HepG2 (cell line): ENCODE results near the gene NPBWR2. TPM values are rescaled to one million over a fixed set of nuclear protein-coding genes. Genes with fewer than 3 reads are reported as not detected.

Experiments used
- CHD2 ChIP-seq: IDR thresholded peaks from 2 replicates; pipeline ENCODE4 v1.6.1; 2011; ENCODE audit warnings: low read depth, low read length, improper control_type of control experiment
- MEF2D ChIP-seq: sonication (generic); formaldehyde crosslinking; IDR thresholded peaks from 2 replicates; pipeline ENCODE4 v1.5.1; 2020; ENCODE audit warnings: mild to moderate bottlenecking, missing genetic modification reagents
- MEIS1 ChIP-seq: sonication (generic); formaldehyde crosslinking; IDR thresholded peaks from 2 replicates; pipeline ENCODE4 v1.9.0; 2021; ENCODE audit warnings: mild to moderate bottlenecking, missing genetic modification reagents, moderate library complexity, borderline replicate concordance
- RBAK ChIP-seq: sonication (generic); formaldehyde crosslinking; IDR thresholded peaks from 2 replicates; pipeline ENCODE4 v1.5.1; 2020; ENCODE audit warnings: mild to moderate bottlenecking, missing genetic modification reagents
- RERE ChIP-seq: IDR thresholded peaks from 2 replicates; pipeline ENCODE4 v1.6.1; 2016; ENCODE audit warnings: low read depth, missing genetic modification reagents, missing compliant biosample characterization
- TFDP1 ChIP-seq: IDR thresholded peaks from 2 replicates; pipeline ENCODE4 v1.6.1; 2016; ENCODE audit warnings: missing compliant biosample characterization, missing genetic modification reagents, borderline replicate concordance
- ZKSCAN1 ChIP-seq: fragments of 150-350 bp; IDR thresholded peaks from 2 replicates; pipeline ENCODE4 v1.6.1; 2014; ENCODE audit warnings: low read length
- ZNF317 ChIP-seq: sonication (generic); formaldehyde crosslinking; IDR thresholded peaks from 2 replicates; pipeline ENCODE4 v1.5.0; 2020; ENCODE audit warnings: mild to moderate bottlenecking, missing genetic modification reagents
- ZNF530 ChIP-seq: sonication (generic); formaldehyde crosslinking; IDR thresholded peaks from 2 replicates; pipeline ENCODE4 v1.5.0; 2020; ENCODE audit warnings: low read depth, mild to moderate bottlenecking, missing genetic modification reagents
- ZNF576 ChIP-seq: sonication (generic); formaldehyde crosslinking; IDR thresholded peaks from 2 replicates; pipeline ENCODE4 v1.4.0; 2020; ENCODE audit warnings: mild to moderate bottlenecking, missing genetic modification reagents
- ZNF790 ChIP-seq: sonication (generic); formaldehyde crosslinking; IDR thresholded peaks from 2 replicates; pipeline ENCODE4 v1.8.0; 2022; ENCODE audit warnings: missing genetic modification reagents, mild to moderate bottlenecking, borderline replicate concordance
- ZSCAN30 ChIP-seq: sonication (generic); formaldehyde crosslinking; IDR thresholded peaks from 2 replicates; pipeline ENCODE4 v1.5.0; 2020; ENCODE audit warnings: mild to moderate bottlenecking, missing genetic modification reagents
- polyA plus RNA-seq, 8 experiments: library from polyadenylated mRNA; depleted of rRNA in 3 of 8; stranded (reverse) in 7 of 8; unstranded in 1 of 8; fragments of >200 nt; fragmentation: Illumina TruSeq in 4 of 8; extraction: Trizol in 4 of 8; gene quantifications; 2 replicates each; pipeline versions ENCODE4 v1.2.1 to v1.2.3, GENCODE V29; 2011 to 2016; ENCODE audit warnings: low read depth in 4 of 8, missing spikeins in 1 of 8, mixed read lengths in 1 of 8; ENCODE audit not compliant: insufficient read depth in 1 of 8
- total RNA-seq, 5 experiments: library from RNA; depleted of rRNA; stranded (reverse); fragments of >200 nt; fragmentation: Illumina TruSeq; extraction: Trizol; gene quantifications; 2 replicates each; pipeline ENCODE4 v1.2.3, GENCODE V29; 2016; ENCODE audit warnings: low read depth in 1 of 5
- TF ChIP-seq, protein P1 (sequence below): sonication (generic); formaldehyde crosslinking; IDR thresholded peaks from 2 replicates; pipeline ENCODE4 v1.8.0; 2022; ENCODE audit warnings: mild to moderate bottlenecking, missing genetic modification reagents
- TF ChIP-seq, protein P2 (sequence below): IDR thresholded peaks from 2 replicates; pipeline ENCODE4 v1.6.1; 2016; ENCODE audit warnings: low read depth
- TF ChIP-seq, protein P3 (sequence below): sonication (generic); formaldehyde crosslinking; IDR thresholded peaks from 2 replicates; pipeline ENCODE4 v1.8.1; 2023; ENCODE audit warnings: mild to moderate bottlenecking, inconsistent platforms, moderate library complexity, missing genetic modification reagents, borderline replicate concordance

NPBWR2 gene
- total and polyA plus RNA-seq, 2 of the 13 experiments (the other 11 are each of a cell fraction or from before 2014, with no cell fraction given): not detected

DNA sequence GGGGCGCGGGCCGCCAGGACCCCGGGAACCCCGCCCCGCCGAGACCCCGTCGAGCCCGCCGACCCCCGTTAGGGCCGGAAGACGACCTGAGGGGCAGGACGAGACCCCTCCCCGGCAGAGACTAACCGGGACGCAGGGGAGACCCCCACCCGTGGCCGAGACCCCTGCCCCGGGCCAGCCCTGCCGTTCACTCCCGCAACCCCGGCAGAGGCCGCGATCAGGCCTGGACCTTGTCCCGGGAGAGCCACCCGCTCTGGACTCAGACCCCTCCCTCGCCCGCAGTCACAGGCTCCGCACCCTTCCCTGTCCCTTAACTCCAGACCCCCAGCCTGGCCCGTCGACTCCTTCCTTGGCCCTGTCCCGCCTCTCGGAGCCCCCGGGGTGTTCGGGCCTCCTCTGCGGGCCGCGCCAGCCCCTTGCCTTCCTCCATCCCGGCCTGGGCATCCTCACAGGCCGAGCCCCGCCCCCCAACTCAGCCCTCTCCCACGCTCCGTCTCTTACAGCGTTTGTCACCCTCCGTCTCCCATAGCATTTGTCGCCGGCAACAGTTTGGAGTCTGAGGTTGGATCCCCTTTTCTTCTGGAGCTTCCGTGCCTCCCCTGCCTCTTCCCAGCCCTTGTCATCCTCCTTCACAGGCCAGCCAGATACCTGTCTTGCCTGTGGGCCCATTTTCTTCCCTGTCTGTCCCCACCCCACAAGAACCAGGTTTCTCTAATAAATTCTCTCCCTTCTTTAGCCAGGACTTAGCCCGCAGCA lies 43.8 kb downstream of the NPBWR2 start (continued):
- TF ChIP-seq RERE (CRISPR knock-in tag): no peak
- 0 out of 2 replicates have a peak, but pooled peaks have one; percentile 16 for TF ChIP-seq MEF2D (CRISPR knock-in tag)
- TF ChIP-seq, protein P1, sequence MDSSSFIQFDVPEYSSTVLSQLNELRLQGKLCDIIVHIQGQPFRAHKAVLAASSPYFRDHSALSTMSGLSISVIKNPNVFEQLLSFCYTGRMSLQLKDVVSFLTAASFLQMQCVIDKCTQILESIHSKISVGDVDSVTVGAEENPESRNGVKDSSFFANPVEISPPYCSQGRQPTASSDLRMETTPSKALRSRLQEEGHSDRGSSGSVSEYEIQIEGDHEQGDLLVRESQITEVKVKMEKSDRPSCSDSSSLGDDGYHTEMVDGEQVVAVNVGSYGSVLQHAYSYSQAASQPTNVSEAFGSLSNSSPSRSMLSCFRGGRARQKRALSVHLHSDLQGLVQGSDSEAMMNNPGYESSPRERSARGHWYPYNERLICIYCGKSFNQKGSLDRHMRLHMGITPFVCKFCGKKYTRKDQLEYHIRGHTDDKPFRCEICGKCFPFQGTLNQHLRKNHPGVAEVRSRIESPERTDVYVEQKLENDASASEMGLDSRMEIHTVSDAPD (CRISPR knock-in tag): no peak
- TF ChIP-seq, protein P2, sequence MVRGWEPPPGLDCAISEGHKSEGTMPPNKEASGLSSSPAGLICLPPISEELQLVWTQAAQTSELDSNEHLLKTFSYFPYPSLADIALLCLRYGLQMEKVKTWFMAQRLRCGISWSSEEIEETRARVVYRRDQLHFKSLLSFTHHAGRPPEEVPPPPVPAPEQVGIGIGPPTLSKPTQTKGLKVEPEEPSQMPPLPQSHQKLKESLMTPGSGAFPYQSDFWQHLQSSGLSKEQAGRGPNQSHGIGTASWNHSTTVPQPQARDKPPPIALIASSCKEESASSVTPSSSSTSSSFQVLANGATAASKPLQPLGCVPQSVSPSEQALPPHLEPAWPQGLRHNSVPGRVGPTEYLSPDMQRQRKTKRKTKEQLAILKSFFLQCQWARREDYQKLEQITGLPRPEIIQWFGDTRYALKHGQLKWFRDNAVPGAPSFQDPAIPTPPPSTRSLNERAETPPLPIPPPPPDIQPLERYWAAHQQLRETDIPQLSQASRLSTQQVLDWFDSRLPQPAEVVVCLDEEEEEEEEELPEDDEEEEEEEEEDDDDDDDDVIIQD: no peak
- TF ChIP-seq ZNF576 (CRISPR knock-in tag): 0 out of 2 replicates have a peak, but pooled peaks have one; percentile 21
- TF ChIP-seq ZKSCAN1: no peak
- no peak for TF ChIP-seq MEIS1
- no peak for TF ChIP-seq ZNF530 (CRISPR knock-in tag)
- no peak for TF ChIP-seq ZNF790
- no peak for TF ChIP-seq ZSCAN30 (CRISPR knock-in tag)
- no peak for TF ChIP-seq TFDP1 (CRISPR knock-in tag)
- no peak for TF ChIP-seq RBAK
- TF ChIP-seq CHD2: no peak
- TF ChIP-seq ZNF317 (CRISPR knock-in tag): 0 out of 2 replicates have a peak, but pooled peaks have one; percentile 59
- TF ChIP-seq, protein P3, sequence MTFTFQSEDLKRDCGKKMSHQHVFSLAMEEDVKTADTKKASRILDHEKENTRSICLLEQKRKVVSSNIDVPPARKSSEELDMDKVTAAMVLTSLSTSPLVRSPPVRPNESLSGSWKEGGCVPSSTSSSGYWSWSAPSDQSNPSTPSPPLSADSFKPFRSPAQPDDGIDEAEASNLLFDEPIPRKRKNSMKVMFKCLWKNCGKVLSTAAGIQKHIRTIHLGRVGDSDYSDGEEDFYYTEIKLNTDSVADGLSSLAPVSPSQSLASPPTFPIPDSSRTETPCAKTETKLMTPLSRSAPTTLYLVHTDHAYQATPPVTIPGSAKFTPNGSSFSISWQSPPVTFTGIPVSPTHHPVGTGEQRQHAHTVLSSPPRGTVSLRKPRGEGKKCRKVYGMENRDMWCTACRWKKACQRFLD: peak; percentile 64; the same call in 1 of the 2 replicates
